SK-N-SH (cell line): ENCODE results near the gene CDS2. TPM values are rescaled to one million over a fixed set of nuclear protein-coding genes. Genes with fewer than 3 reads are reported as not detected.

Experiments
- CTCF ChIA-PET: fragments of 300-600, 350-600 bp; formaldehyde crosslinking; extraction: SDS; loops from one replicate; lab custom pipeline; 2021; lab: Yijun Ruan, JAX
- POLR2A ChIA-PET: fragments of 350-600 bp; sonication (Branson Sonifier 250); formaldehyde crosslinking; extraction: SDS; loops from one replicate; lab custom pipeline; 2020; ENCODE audit warnings: antibody characterized with exemption, inconsistent platforms; lab: Yijun Ruan, JAX
- DNase-seq: peaks from one replicate; pipeline ENCODE4 v3.0.0; 2012
- H2AFZ ChIP-seq: fragments of 200-600 bp; sonication (generic); 2 replicates; pipeline ENCODE4 v1.8.1; 2016; ENCODE audit warnings: antibody characterized with exemption, mild to moderate bottlenecking, low read depth
- H3F3A ChIP-seq: fragments of 200-600 bp; sonication (generic); replicated peaks from 2 replicates; pipeline ENCODE3; 2016; ENCODE audit warnings: antibody characterized with exemption, mild to moderate bottlenecking; ENCODE audit not compliant: insufficient read depth
- H3K27ac ChIP-seq, 2 experiments: fragments of 200-500 bp in 1 of 2; fragments of 200-600 bp in 1 of 2; sonication (Bioruptor generic) in 1 of 2; sonication (generic), shearing (Covaris generic) in 1 of 2; 2 replicates each; pipeline versions ENCODE4 v1.5.1 to v1.6.1; 2014 to 2016; ENCODE audit warnings: low read depth in 2 of 2, inconsistent platforms in 1 of 2, low read length in 1 of 2, mild to moderate bottlenecking in 1 of 2, mixed read lengths in 1 of 2
- H3K27me3 ChIP-seq: fragments of 200-600 bp; sonication (generic), shearing (Covaris generic); 2 replicates; pipeline ENCODE4 v1.6.1; 2016; ENCODE audit warnings: mixed run types; ENCODE audit not compliant: insufficient read depth
- H3K36me3 ChIP-seq, 2 experiments: fragments of 200-500 bp in 1 of 2; fragments of 200-600 bp in 1 of 2; sonication (Bioruptor generic) in 1 of 2; sonication (generic) in 1 of 2; replicated peaks in 1 of 2; 2 replicates each; pipeline versions ENCODE3 to v1.5.1; 2014 to 2016; ENCODE audit warnings: low read length in 1 of 2, mild to moderate bottlenecking in 1 of 2; ENCODE audit not compliant: insufficient read depth in 2 of 2, control insufficient read depth in 1 of 2
- H3K4me1 ChIP-seq, 2 experiments: fragments of 200-500 bp in 1 of 2; fragments of 200-600 bp in 1 of 2; sonication (Bioruptor generic) in 1 of 2; sonication (generic), shearing (Covaris generic) in 1 of 2; 2 replicates each; pipeline versions ENCODE4 v1.5.1 to v1.6.1; 2014 to 2016; ENCODE audit warnings: low read depth in 1 of 2, low read length in 1 of 2, mixed run types in 1 of 2; ENCODE audit not compliant: insufficient read depth in 2 of 2, control insufficient read depth in 1 of 2
- H3K4me2 ChIP-seq: fragments of 200-600 bp; sonication (generic), shearing (Covaris generic); 2 replicates; pipeline ENCODE4 v1.6.1; 2017; ENCODE audit warnings: mixed run types
- H3K4me3 ChIP-seq, 2 experiments: fragments of 200-500 bp in 1 of 2; fragments of 200-600 bp in 1 of 2; sonication (Bioruptor generic) in 1 of 2; sonication (generic), shearing (Covaris generic) in 1 of 2; 2 replicates each; pipeline versions ENCODE4 v1.5.1 to v1.8.1; 2014 to 2016; ENCODE audit warnings: low read depth in 2 of 2, inconsistent platforms in 1 of 2, low read length in 1 of 2, mild to moderate bottlenecking in 1 of 2, mixed read lengths in 1 of 2, moderate library complexity in 1 of 2
- H3K79me2 ChIP-seq: fragments of 200-600 bp; sonication (generic); 2 replicates; pipeline ENCODE4 v1.8.1; 2017; ENCODE audit warnings: mild to moderate bottlenecking; ENCODE audit not compliant: insufficient read depth
- H3K9ac ChIP-seq: fragments of 200-600 bp; sonication (generic); 2 replicates; pipeline ENCODE4 v1.6.1; 2017; ENCODE audit warnings: mixed run types
- H3K9me2 ChIP-seq: fragments of 200-600 bp; sonication (generic); 2 replicates; pipeline ENCODE4 v1.6.1; 2017; ENCODE audit warnings: mixed run types
- H3K9me3 ChIP-seq: fragments of 200-600 bp; sonication (generic); 2 replicates; pipeline ENCODE4 v1.6.1; 2017; ENCODE audit warnings: mixed run types, mild to moderate bottlenecking, moderate library complexity
- H4K20me1 ChIP-seq: fragments of 200-600 bp; sonication (generic); 2 replicates; pipeline ENCODE4 v1.6.1; 2017; ENCODE audit warnings: mild to moderate bottlenecking, mixed run types; ENCODE audit not compliant: insufficient read depth
- ELF1 ChIP-seq: IDR thresholded peaks from 2 replicates; pipeline ENCODE4 v1.4.0; 2012
- FOXJ3 ChIP-seq: sonication (generic); formaldehyde crosslinking; IDR thresholded peaks from 2 replicates; pipeline ENCODE4 v1.5.1; 2020; ENCODE audit warnings: mild to moderate bottlenecking, missing genetic modification reagents
- NFIC ChIP-seq: IDR thresholded peaks from 2 replicates; pipeline ENCODE4 v1.4.0; 2012; ENCODE audit warnings: borderline replicate concordance
- PBX3 ChIP-seq: IDR thresholded peaks from 2 replicates; pipeline ENCODE4; 2012
- RXRA ChIP-seq: IDR thresholded peaks from 2 replicates; pipeline ENCODE4 v1.4.0; 2012; ENCODE audit warnings: low read depth, mild to moderate bottlenecking, borderline replicate concordance
- TAF1 ChIP-seq: IDR thresholded peaks from 2 replicates; pipeline ENCODE4 v1.6.1; 2012; ENCODE audit warnings: low read depth, mild to moderate bottlenecking, low read length, moderate library complexity, borderline replicate concordance
- USF1 ChIP-seq: IDR thresholded peaks from 2 replicates; pipeline ENCODE4 v1.4.0; 2012; ENCODE audit warnings: low read depth, borderline replicate concordance
- YY1 ChIP-seq: IDR thresholded peaks from 2 replicates; pipeline ENCODE4 v1.4.0; 2012; ENCODE audit warnings: low read depth, mild to moderate bottlenecking
- WGBS: methylation state at CpG from one replicate; pipeline ENCODE4 v1.1.6; 2017; ENCODE audit warnings: low lambda C conversion rate; 5-methylcytosine and 5-hydroxymethylcytosine counted together
- polyA plus RNA-seq, 3 experiments: library from polyadenylated mRNA; depleted of rRNA; stranded (reverse); fragments of >200 nt; gene quantifications; 2 replicates each; pipeline ENCODE4 v1.2.3, GENCODE V29; 2012
- TF ChIP-seq, protein P1 (sequence below): fragments of 150-350 bp; IDR thresholded peaks from 2 replicates; pipeline ENCODE4 v1.6.1; 2016; ENCODE audit warnings: mild to moderate bottlenecking, low read depth, low read length
- TF ChIP-seq, protein P2 (sequence below): IDR thresholded peaks from 2 replicates; pipeline ENCODE4 v1.4.0; 2012; ENCODE audit warnings: low read depth
- TF ChIP-seq, protein P3 (sequence below): fragments of 150-350 bp; IDR thresholded peaks from 2 replicates; pipeline ENCODE4 v1.6.1; 2017; ENCODE audit warnings: antibody characterized with exemption, low read length, low read depth, borderline replicate concordance

CDS2 gene
- polyA plus RNA-seq, 1 of the 3 experiments (the other 2 are of a cell fraction), result 13.9 TPM

DNA sequence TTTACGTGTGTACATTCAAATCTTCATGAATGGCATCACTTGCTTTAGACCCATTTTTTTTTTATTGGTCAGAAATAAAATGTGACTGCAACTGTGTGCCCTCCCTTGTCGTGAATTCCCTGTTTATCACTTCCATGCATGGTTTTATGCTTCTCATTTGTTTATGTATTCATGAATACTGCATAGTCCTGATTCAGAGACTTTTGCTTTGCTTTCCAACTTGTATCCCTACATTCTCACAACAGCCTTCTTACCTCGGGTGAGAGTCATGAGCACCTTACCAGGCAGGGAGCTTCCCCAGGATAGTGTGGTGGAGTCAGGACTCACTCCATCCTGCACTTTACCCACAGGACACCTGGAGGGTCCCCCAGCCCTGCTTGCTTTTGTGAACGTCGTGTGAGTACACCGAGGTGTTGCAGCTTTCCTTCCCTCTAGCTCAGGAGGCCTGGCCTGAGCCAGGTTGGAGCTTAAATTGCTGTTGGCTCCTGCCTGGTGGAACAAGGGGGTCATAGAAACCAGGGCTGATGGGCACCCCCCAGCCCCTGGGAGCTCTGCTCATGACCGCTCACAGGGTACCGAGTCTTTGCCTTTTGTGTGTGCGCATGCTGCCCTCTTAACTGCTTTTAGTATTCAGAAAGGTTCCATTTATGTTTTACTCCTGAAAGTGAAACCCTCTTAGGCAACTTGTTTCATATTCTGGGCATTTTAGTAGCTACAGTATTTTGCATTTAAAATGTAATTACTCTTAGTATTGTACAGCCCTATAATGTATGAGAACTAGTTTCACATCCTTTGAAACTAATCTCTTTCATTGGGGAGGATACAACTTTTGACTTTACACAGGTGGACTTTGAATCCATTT lies 66.0 kb downstream of the CDS2 start:
- Histone ChIP-seq H3K4me3 (no peak overlapping the region), H3K27ac (no peak overlapping the region; a peak in 1 of 4 replicates), H3K27me3 (no peaks in the 10 kb centered on the region), H2AFZ (no peak overlapping the region), H3F3A (no peaks in the 10 kb centered on the region), H4K20me1 (no peaks in the 10 kb centered on the region), H3K4me2 (no peak overlapping the region), H3K79me2 (no peaks in the 10 kb centered on the region), H3K36me3 (peaks cover 10 to 46% of the 10 kb centered on the region in 2 experiments), H3K4me1 (no peaks in the 10 kb centered on the region; a peak in 1 of 4 replicates), H3K9ac (no peak overlapping the region), H3K9me3 (no peaks in the 10 kb centered on the region), H3K9me2 (no peaks in the 10 kb centered on the region)
- TF ChIP-seq NFIC, result no peak
- TF ChIP-seq, protein P1, sequence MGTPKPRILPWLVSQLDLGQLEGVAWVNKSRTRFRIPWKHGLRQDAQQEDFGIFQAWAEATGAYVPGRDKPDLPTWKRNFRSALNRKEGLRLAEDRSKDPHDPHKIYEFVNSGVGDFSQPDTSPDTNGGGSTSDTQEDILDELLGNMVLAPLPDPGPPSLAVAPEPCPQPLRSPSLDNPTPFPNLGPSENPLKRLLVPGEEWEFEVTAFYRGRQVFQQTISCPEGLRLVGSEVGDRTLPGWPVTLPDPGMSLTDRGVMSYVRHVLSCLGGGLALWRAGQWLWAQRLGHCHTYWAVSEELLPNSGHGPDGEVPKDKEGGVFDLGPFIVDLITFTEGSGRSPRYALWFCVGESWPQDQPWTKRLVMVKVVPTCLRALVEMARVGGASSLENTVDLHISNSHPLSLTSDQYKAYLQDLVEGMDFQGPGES, result no peak
- TF ChIP-seq PBX3, result no peak
- TF ChIP-seq, protein P2, sequence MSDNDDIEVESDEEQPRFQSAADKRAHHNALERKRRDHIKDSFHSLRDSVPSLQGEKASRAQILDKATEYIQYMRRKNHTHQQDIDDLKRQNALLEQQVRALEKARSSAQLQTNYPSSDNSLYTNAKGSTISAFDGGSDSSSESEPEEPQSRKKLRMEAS, result no peak
- TF ChIP-seq USF1, result no peak
- no peak for TF ChIP-seq FOXJ3 (CRISPR knock-in tag)
- WGBS, result 47% methylated on average over 6 of the region's 9 CpGs
- ChIA-PET CTCF (interaction anchor here (0.8 to 7.0 kb wide), 26 partner anchors 9 to 319 kb away, joined by 3 to 115 read pairs (median 7); partner anchors contain the start of genes CDS2 and PCNA), POLR2A (interaction anchor here (1.9 kb wide), 1 partner anchor 67 kb away, joined by 11 read pairs; the partner anchor contains the start of gene CDS2)
- no peak for DNase-seq

- Histone ChIP-seq H3K27me3 (no peaks in the 10 kb centered on the region), H3K9ac (no peak overlapping the region), H3K36me3 (peaks cover 3 to 32% of the 10 kb centered on the region in 2 experiments), H2AFZ (no peak overlapping the region), H3K9me2 (no peaks in the 10 kb centered on the region), H3K79me2 (no peaks in the 10 kb centered on the region), H3K4me3 (no peak overlapping the region), H3K9me3 (no peaks in the 10 kb centered on the region), H3K4me2 (no peak overlapping the region), H4K20me1 (no peaks in the 10 kb centered on the region), H3F3A (no peaks in the 10 kb centered on the region), H3K4me1 (no peaks in the 10 kb centered on the region; a peak in 1 of 4 replicates), H3K27ac (no peak overlapping the region)
- ChIA-PET POLR2A (no interaction called here), CTCF (interaction anchor here (2.9 to 7.0 kb wide), 2 partner anchors 9 to 69 kb away, joined by 10 to 115 read pairs; partner anchors contain the start of gene CDS2)
- no peak for DNase-seq
- 92% methylated on average over 4 of the region's 4 CpGs for WGBS
- TF ChIP-seq, protein P3, sequence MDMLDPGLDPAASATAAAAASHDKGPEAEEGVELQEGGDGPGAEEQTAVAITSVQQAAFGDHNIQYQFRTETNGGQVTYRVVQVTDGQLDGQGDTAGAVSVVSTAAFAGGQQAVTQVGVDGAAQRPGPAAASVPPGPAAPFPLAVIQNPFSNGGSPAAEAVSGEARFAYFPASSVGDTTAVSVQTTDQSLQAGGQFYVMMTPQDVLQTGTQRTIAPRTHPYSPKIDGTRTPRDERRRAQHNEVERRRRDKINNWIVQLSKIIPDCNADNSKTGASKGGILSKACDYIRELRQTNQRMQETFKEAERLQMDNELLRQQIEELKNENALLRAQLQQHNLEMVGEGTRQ, result no peak
- TF ChIP-seq YY1, result no peak
- TF ChIP-seq ELF1, result no peak
- TF ChIP-seq TAF1, result no peak
- TF ChIP-seq RXRA, result no peak
Measured at GRCh38 chr20:5195655-5196054, 68.8 kb downstream of the CDS2 start.
